ENCODE results near the gene TIPARP. TPM values are rescaled to one million over a fixed set of nuclear protein-coding genes. Genes with fewer than 3 reads are reported as not detected.
A peak's percentile ranks its signal among the peaks of the same experiment; 100 is the strongest.

The TIPARP gene
- total and polyA plus RNA-seq, 2 of the 13 experiments (the other 11 are each of a cell fraction or from before 2014, with no cell fraction given) = 7.3 to 19.7 TPM

DNA sequence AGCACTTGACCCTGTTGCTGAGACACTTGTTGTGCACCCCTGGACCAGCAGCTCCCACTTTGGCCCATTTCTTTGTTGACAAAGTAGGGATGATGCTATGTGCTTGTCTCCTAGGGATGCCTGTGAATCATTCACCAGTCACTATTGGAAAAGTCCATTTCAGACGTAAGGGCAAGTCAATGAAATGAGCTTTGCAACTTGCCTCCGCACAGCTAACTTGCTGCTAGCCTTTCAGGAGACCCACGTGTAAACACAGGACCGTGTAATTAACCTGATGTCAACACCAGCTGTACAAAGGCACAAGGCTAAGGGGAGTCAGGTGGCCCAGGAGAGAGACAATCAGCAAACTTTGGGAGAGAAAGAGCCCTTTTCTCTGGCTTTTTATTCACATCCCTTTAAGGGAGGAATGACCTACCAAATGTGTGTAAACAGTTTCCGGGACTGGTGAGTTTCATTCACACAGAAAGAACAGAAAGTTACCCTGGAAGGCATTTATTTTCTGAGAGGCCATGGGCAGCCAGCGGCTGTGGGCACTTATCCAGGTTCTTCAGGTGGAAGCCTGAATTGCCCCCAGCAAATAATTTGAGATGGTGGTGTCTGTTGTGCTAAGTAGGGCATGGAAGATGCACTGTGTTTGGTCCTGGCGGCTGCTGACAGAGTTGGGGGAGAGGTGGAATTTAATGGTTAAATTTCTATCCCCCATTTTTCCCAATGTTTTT is 54.0 kb downstream of the TIPARP start (continued):
- TF ChIP-seq NBN (conservative IDR thresholded peaks at IDR 0.05) (no peak), NCOA5 (CRISPR knock-in tag; IDR thresholded peaks at IDR 0.05) (no peak), ZNF605 (CRISPR knock-in tag; IDR thresholded peaks at IDR 0.05) (peak; percentile 37; the same call in 1 of the 2 replicates), ZNF484 (CRISPR knock-in tag; IDR thresholded peaks at IDR 0.05; ENCODE audit: borderline replicate concordance, low read depth) (no peak), ZNF101 (CRISPR knock-in tag; IDR thresholded peaks at IDR 0.05; ENCODE audit: borderline replicate concordance, low read depth) (no peak), ZNF292 (CRISPR knock-in tag; IDR thresholded peaks at IDR 0.05; ENCODE audit: borderline replicate concordance, low read depth) (peak; percentile 89; the same call in 1 of the 2 replicates), PHF21A (CRISPR knock-in tag; IDR thresholded peaks at IDR 0.05) (peak; percentile 60; the same call in 1 of the 2 replicates), FOXA1 (IDR thresholded peaks at IDR 0.05) (peak; percentile 82), FOXA1 (CRISPR knock-in tag; IDR thresholded peaks at IDR 0.05) (peak; percentile 91), ZNF331 (CRISPR knock-in tag; IDR thresholded peaks at IDR 0.05) (peak; percentile 78), ZBTB42 (CRISPR knock-in tag; IDR thresholded peaks at IDR 0.05) (no peak), POLR2A (IDR thresholded peaks at IDR 0.05; ENCODE audit: insufficient read depth in 1 of 2, low read depth in 2 of 2, low read length in 2 of 2) (no peak), ZNF781 (CRISPR knock-in tag; IDR thresholded peaks at IDR 0.05; ENCODE audit: borderline replicate concordance, not compliant biosample characterization) (no peak), ZNF644 (CRISPR knock-in tag; IDR thresholded peaks at IDR 0.05; ENCODE audit: low read depth) (peak; percentile 59), ZNF232 (CRISPR knock-in tag; IDR thresholded peaks at IDR 0.05; ENCODE audit: borderline replicate concordance) (no peak), ZBTB38 (CRISPR knock-in tag; IDR thresholded peaks at IDR 0.05) (no peak), TCF12 (IDR thresholded peaks at IDR 0.05) (no peak), TCF12 (CRISPR knock-in tag; IDR thresholded peaks at IDR 0.05) (0 out of 2 replicates have a peak, but pooled peaks have one; percentile 64), ZFP36 (IDR thresholded peaks at IDR 0.05; ENCODE audit: borderline replicate concordance, low read depth, low read length, partially characterized antibody) (no peak), POGZ (CRISPR knock-in tag; IDR thresholded peaks at IDR 0.05) (peak; percentile 90)
- TF ChIP-seq, protein P1, sequence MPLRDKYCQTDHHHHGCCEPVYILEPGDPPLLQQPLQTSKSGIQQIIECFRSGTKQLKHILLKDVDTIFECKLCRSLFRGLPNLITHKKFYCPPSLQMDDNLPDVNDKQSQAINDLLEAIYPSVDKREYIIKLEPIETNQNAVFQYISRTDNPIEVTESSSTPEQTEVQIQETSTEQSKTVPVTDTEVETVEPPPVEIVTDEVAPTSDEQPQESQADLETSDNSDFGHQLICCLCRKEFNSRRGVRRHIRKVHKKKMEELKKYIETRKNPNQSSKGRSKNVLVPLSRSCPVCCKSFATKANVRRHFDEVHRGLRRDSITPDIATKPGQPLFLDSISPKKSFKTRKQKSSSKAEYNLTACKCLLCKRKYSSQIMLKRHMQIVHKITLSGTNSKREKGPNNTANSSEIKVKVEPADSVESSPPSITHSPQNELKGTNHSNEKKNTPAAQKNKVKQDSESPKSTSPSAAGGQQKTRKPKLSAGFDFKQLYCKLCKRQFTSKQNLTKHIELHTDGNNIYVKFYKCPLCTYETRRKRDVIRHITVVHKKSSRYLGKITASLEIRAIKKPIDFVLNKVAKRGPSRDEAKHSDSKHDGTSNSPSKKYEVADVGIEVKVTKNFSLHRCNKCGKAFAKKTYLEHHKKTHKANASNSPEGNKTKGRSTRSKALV (CRISPR knock-in tag; IDR thresholded peaks at IDR 0.05) = no peak
- TF ChIP-seq, protein P2, sequence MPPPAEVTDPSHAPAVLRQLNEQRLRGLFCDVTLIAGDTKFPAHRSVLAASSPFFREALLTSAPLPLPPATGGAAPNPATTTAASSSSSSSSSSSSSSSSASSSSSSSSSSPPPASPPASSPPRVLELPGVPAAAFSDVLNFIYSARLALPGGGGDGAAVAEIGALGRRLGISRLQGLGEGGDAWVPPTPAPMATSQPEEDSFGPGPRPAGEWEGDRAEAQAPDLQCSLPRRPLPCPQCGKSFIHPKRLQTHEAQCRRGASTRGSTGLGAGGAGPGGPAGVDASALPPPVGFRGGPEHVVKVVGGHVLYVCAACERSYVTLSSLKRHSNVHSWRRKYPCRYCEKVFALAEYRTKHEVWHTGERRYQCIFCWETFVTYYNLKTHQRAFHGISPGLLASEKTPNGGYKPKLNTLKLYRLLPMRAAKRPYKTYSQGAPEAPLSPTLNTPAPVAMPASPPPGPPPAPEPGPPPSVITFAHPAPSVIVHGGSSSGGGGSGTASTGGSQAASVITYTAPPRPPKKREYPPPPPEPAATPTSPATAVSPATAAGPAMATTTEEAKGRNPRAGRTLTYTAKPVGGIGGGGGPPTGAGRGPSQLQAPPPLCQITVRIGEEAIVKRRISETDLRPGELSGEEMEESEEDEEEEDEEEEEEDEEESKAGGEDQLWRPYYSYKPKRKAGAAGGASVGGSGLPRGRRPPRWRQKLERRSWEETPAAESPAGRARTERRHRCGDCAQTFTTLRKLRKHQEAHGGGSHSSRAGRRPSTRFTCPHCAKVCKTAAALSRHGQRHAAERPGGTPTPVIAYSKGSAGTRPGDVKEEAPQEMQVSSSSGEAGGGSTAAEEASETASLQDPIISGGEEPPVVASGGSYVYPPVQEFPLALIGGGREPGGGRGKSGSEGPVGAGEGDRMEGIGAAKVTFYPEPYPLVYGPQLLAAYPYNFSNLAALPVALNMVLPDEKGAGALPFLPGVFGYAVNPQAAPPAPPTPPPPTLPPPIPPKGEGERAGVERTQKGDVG (CRISPR knock-in tag; IDR thresholded peaks at IDR 0.05; ENCODE audit: borderline replicate concordance) = no peak
- TF ChIP-seq, protein P3, sequence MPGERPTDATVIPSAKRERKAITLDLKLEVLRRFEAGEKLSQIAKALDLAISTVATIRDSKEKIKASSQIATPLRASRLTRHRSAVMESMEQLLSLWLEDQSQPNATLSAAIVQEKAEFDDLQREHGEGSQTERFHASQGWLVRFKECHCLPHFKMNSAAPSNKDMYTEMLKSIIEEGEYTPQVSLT (CRISPR knock-in tag; IDR thresholded peaks at IDR 0.05; ENCODE audit: borderline replicate concordance, low read depth) = no peak
- TF ChIP-seq, protein P4, sequence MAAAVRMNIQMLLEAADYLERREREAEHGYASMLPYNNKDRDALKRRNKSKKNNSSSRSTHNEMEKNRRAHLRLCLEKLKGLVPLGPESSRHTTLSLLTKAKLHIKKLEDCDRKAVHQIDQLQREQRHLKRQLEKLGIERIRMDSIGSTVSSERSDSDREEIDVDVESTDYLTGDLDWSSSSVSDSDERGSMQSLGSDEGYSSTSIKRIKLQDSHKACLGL (CRISPR knock-in tag; IDR thresholded peaks at IDR 0.05) = no peak
- TF ChIP-seq, protein P5, sequence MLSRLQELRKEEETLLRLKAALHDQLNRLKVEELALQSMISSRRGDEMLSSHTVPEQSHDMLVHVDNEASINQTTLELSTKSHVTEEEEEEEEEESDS (CRISPR knock-in tag; IDR thresholded peaks at IDR 0.05; ENCODE audit: borderline replicate concordance) = no peak
